Heart left ventricle (tissue), 13 donors: ENCODE results near the gene ALDH1L1.

Experiments
- POLR2A ChIP-seq, 2 donors: fragments of 450-650 bp; IDR thresholded peaks; one replicate each; pipeline ENCODE4 v1.6.1; 2017; ENCODE audit warnings: antibody characterized with exemption in 2 of 2, mild to moderate bottlenecking in 2 of 2, moderate library complexity in 2 of 2
- TF ChIP-seq, protein P1 (sequence below), 12 donors: fragments of 200-600 bp; sonication (generic) in 4 of 12; IDR thresholded peaks; one replicate each; pipeline versions ENCODE4 v1.5.0 to v1.8.0; 2018 to 2022; ENCODE audit warnings: antibody characterized with exemption in 12 of 12, mild to moderate bottlenecking in 5 of 12
- donor health status: ischemic (EF 13 %, LVEDD 7.1; RV severe dilation, severe dysfunction).
- donor health status: DM: no; HTN: yes; CAD: no.
- donor health status: DM: no; HTN: no; CAD: no.
- donor health status: ischemic (EF 25% LVEDD 6.9; RV normal size, moderate dysfunction).
- donor health status: ischemic (EF 25% LVEDD 5.7; RV mildly dilated, moderate dysfunction).
- donor health status: ischemic (EF 35%, LVEDD 5.7; RV mildly dilated, moderate dysfunction).
- donor health status: nonischemic (EF 11% LVEDD 7.7; RV severe dilation, severe dysfunction).
- donor health status: DM: yes; HTN: yes; CAD: no.
- donor health status: PGD.
- donor health status: ischemic (EF 29% LVEDD 5.4; RV normal size, mild dysfunction).
- donor health status: nonischemic (EF 23%, LVEDD 6.1; RV moderate dilation, normal function).

DNA sequence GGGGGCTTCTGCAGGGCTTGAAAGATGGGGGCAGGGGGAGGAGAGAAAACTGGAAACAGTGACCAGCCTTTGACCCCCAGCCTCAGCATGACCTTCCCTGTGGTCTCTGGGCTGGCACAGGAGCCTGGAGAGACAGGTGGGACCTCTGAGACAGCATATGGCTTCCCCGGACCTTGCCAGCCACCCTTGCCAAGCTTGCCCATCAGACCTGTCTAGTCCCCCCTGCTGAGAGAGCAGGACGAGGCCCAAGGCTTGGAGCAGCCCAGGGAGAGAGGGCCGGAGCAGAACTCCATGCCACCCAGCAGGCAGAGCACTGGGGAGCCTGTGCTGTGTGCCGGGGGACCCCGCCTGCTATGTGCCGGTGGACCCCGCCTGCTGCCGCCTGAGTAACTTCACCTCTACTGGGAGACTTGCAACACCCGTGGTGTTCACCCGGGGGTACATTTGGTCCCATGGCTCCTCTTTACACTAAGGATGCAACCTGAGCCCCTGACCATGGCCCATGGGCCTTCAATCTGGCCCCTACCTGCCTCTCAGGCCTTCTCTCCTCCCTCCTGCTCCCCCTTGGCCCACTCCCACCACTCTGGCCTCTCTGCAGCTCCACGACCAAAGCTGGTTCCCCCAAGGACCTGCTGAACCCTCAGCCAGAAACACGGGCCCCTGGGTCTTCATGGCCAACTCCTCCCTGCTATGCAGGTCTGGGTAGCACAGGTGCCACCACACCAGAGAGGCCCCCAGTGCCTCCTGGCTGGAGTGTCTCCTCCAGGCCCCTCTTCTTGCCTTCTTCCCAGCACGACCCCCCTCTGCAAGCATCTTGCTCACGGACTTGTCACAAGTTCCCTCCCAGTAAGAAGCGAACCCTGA, 75.4 kb downstream of the ALDH1L1 start:
- TF ChIP-seq POLR2A (IDR thresholded peaks at IDR 0.05) = no peak
- TF ChIP-seq, protein P1, sequence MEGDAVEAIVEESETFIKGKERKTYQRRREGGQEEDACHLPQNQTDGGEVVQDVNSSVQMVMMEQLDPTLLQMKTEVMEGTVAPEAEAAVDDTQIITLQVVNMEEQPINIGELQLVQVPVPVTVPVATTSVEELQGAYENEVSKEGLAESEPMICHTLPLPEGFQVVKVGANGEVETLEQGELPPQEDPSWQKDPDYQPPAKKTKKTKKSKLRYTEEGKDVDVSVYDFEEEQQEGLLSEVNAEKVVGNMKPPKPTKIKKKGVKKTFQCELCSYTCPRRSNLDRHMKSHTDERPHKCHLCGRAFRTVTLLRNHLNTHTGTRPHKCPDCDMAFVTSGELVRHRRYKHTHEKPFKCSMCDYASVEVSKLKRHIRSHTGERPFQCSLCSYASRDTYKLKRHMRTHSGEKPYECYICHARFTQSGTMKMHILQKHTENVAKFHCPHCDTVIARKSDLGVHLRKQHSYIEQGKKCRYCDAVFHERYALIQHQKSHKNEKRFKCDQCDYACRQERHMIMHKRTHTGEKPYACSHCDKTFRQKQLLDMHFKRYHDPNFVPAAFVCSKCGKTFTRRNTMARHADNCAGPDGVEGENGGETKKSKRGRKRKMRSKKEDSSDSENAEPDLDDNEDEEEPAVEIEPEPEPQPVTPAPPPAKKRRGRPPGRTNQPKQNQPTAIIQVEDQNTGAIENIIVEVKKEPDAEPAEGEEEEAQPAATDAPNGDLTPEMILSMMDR (IDR thresholded peaks at IDR 0.05) = no peak
